Upper lobe of right lung (tissue), 1 donor: ENCODE results near the gene PRDM15. TPM values are rescaled to one million over a fixed set of nuclear protein-coding genes. Genes with fewer than 3 reads are reported as not detected.

Source experiments
- ATAC-seq: fragments of 200-7000 bp; cut with Tn5 transposase; one replicate; pipeline ENCODE4 v1.9.1; 2020; ENCODE audit warnings: mild to moderate bottlenecking, moderate library complexity
- DNase-seq: peaks from one replicate; pipeline ENCODE4 v3.0.0-alpha.2; 2020
- H3K27ac ChIP-seq: fragments of 200-600 bp; one replicate; pipeline ENCODE4 v1.8.0; 2022
- H3K27me3 ChIP-seq: fragments of 200-600 bp; one replicate; pipeline ENCODE4 v1.8.0; 2022; ENCODE audit warnings: mild to moderate bottlenecking
- H3K36me3 ChIP-seq: fragments of 200-600 bp; one replicate; pipeline ENCODE4 v1.8.0; 2022
- H3K4me1 ChIP-seq: fragments of 200-600 bp; one replicate; pipeline ENCODE4 v1.8.0; 2022
- H3K4me3 ChIP-seq: fragments of 200-600 bp; one replicate; pipeline ENCODE4 v1.8.0; 2022; ENCODE audit warnings: mild to moderate bottlenecking
- H3K9me3 ChIP-seq: fragments of 200-600 bp; one replicate; pipeline ENCODE4 v1.8.0; 2022
- intact Hi-C: fragments of 100-400 bp; cut with DNase I; formaldehyde crosslinking; loops from one replicate; pipeline ENCODE4 v1.11.0; 2022
- long read RNA-seq: library from polyadenylated mRNA; unstranded; transcript quantifications from one replicate; pipeline ENCODE4 v2.0.0, GENCODE V29; 2021
- total RNA-seq: library from RNA; stranded (reverse); fragmentation: NEBNext Ultra II Directional; extraction: Animal tissue kit (Norgen Biotek cat#: 25700); gene quantifications from one replicate; pipeline ENCODE4 v1.2.1, GENCODE V29; 2021
- TF ChIP-seq, protein P1 (sequence below): fragments of 200-600 bp; IDR thresholded peaks from one replicate; pipeline ENCODE4 v1.8.0; 2022; ENCODE audit warnings: antibody characterized with exemption
- donor health status: DM: no; HTN: yes; CAD: no; lungs with severe emphysema.

The PRDM15 gene, protein sequence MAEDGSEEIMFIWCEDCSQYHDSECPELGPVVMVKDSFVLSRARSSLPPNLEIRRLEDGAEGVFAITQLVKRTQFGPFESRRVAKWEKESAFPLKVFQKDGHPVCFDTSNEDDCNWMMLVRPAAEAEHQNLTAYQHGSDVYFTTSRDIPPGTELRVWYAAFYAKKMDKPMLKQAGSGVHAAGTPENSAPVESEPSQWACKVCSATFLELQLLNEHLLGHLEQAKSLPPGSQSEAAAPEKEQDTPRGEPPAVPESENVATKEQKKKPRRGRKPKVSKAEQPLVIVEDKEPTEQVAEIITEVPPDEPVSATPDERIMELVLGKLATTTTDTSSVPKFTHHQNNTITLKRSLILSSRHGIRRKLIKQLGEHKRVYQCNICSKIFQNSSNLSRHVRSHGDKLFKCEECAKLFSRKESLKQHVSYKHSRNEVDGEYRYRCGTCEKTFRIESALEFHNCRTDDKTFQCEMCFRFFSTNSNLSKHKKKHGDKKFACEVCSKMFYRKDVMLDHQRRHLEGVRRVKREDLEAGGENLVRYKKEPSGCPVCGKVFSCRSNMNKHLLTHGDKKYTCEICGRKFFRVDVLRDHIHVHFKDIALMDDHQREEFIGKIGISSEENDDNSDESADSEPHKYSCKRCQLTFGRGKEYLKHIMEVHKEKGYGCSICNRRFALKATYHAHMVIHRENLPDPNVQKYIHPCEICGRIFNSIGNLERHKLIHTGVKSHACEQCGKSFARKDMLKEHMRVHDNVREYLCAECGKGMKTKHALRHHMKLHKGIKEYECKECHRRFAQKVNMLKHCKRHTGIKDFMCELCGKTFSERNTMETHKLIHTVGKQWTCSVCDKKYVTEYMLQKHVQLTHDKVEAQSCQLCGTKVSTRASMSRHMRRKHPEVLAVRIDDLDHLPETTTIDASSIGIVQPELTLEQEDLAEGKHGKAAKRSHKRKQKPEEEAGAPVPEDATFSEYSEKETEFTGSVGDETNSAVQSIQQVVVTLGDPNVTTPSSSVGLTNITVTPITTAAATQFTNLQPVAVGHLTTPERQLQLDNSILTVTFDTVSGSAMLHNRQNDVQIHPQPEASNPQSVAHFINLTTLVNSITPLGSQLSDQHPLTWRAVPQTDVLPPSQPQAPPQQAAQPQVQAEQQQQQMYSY
- 7.4 TPM for total RNA-seq
- long read RNA-seq, partial matches to known transcripts, result 1 of 10 reads
- long read RNA-seq, other reads (novel, unspliced or antisense), result 9 of 10 reads

DNA sequence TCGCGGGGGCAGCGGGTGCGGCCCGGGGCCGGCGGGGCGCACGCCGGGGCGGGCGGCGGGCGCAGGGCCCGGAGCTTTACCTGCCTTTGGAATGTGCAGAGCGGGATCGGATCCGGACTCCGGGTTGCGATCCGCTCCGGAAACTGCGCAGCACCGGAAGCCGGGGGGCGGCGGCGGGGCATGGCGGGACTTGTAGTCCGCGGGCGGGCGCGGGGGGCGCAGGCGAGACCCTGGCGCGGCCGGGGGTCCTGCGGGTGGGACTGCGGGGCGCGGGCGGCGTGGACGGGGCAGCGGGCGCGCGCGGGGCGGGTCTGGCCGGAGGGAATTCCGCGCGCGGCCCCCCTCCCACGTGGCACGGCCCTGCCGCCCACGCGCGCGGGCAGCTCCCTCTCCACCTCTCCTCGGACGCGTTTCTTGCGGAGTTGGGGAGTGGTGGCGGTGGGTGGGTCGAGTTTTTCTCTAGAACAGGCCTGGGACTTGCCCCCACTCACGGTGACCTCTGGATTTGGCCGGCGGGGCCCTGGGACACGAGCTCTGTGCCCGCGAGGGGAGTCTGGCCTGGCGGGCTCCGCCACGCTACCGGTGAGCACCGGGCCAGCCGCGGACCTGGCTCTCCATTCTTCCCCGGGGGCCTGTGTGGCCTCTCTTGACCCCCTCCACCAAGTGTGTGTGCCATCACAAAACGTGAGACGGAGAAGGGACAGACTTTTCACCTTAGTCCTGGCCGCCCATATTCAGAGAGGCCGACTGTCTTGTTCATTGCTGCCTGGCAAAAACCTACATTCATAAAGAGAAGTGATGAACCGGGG, at the start of gene PRDM15:
PRDM15 (minus strand) TSS at position 155 of the 809 bp plus-strand sequence. CDS start 18,981 bp downstream, outside the sequence.
- peak; percentile 67 for ATAC-seq
- DNase-seq, result peak; percentile 92
- Histone ChIP-seq H3K4me3 (peak within 1 kb of the TSS; percentile 85), H3K27ac (peak within 1 kb of the TSS; percentile 82), H3K27me3 (no peaks in the 10 kb centered on the region), H3K36me3 (no peaks in the 10 kb centered on the region), H3K4me1 (peaks cover 14% of the 10 kb centered on the region), H3K9me3 (no peaks in the 10 kb centered on the region)
- intact Hi-C loops, result no loop called here
- TF ChIP-seq, protein P1, sequence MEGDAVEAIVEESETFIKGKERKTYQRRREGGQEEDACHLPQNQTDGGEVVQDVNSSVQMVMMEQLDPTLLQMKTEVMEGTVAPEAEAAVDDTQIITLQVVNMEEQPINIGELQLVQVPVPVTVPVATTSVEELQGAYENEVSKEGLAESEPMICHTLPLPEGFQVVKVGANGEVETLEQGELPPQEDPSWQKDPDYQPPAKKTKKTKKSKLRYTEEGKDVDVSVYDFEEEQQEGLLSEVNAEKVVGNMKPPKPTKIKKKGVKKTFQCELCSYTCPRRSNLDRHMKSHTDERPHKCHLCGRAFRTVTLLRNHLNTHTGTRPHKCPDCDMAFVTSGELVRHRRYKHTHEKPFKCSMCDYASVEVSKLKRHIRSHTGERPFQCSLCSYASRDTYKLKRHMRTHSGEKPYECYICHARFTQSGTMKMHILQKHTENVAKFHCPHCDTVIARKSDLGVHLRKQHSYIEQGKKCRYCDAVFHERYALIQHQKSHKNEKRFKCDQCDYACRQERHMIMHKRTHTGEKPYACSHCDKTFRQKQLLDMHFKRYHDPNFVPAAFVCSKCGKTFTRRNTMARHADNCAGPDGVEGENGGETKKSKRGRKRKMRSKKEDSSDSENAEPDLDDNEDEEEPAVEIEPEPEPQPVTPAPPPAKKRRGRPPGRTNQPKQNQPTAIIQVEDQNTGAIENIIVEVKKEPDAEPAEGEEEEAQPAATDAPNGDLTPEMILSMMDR, result no peak

DNA sequence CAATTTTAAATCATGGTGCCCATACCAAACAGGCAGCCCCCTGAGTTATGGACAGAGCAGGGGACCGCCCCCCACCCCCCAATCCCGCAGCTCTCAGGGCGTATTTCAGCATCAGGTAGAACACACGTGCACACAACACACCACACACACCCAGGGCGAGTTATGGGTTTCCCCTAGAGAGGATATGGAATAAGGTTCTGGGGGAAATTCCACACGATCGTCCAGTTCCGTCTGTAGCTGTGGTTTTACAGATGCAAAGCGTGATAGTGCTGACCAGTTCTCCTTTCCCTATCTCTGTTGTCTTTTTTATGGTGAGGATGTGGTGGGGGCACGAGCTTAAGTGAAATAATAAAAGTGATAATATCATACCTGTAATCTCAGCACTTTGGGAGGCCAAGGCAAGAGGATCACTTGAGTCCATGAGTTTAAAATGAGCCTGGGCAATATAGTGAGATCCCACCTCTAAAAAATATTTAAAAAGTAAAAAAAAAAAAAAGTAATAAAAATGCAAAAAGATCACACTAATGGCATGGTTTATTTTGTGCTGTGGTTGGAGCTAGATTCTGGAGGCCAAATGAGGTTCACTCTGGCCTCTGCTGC, 49.6 kb upstream of the PRDM15 start:
- Histone ChIP-seq H3K27ac (peak overlapping the region; percentile 20), H3K27me3 (no peaks in the 10 kb centered on the region), H3K36me3 (no peaks in the 10 kb centered on the region), H3K4me1 (peaks cover 61% of the 10 kb centered on the region), H3K4me3 (no peak overlapping the region), H3K9me3 (no peaks in the 10 kb centered on the region)
- DNase-seq, result no peak
- TF ChIP-seq, protein P1, result no peak
- ATAC-seq, result peak; percentile 11
- intact Hi-C loops, result no loop called here

DNA sequence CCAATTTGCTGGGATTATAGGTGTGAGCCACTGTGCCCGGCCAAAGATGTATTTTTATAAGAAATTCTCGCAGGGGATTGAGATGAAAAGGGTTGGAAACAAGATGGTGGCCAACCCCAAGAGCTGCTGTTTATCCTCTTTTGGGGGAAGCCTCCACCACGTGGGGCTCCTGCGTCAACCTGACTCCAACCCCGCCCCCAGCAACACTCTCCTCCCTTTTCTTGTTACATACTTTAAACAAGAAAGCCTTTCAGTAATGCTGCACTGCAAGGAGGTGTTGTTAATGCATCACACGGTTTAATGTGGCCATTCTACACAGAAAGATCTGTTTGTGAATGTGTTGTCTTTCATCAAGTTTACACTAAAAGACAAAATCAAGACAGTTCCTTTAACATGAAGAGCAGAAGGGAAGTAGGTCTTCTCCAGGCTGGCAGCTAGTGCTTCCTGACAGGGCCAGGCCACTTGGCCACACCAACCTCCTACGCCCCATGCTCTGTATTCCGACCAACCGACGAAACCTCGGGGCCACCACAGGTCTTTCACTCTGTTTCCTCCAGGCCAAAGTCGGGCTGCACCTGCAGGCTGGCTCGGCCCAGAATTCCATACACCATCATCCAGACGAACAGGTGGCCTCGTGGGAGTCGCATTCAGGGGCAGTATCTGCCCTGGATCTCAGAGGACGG, 48.7 kb upstream of the PRDM15 start:
- intact Hi-C loops, result no loop called here
- H3K4me1 ChIP-seq, result peaks cover 58% of the 10 kb centered on the region
- DNase-seq, result no peak
- H3K27me3 ChIP-seq, result no peaks in the 10 kb centered on the region
- no peak overlapping the region for H3K4me3 ChIP-seq
- H3K9me3 ChIP-seq, result no peaks in the 10 kb centered on the region
- peak overlapping the region; percentile 93 for H3K27ac ChIP-seq
- H3K36me3 ChIP-seq, result no peaks in the 10 kb centered on the region
- TF ChIP-seq, protein P1, result no peak
- ATAC-seq, result peak; percentile 76

DNA sequence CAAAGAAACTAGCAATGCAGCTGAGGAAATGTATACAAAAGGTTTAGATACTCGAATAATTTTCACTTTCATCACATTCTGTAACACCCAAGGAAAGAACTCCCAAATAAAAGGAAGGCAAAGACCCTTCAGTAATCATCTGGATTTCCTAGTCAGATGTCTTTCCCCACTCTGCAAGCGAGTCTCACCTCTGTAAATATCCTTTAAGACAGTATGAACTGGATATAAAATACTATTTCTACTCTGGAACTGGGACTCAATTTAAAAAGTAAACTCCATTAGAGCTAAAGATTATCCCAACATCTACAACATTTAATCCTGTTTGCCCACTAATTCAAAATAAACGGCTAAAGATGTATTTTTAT, 47.6 kb upstream of the PRDM15 start:
- intact Hi-C loops, result no loop called here
- TF ChIP-seq, protein P1, result no peak
- Histone ChIP-seq H3K27ac (peak overlapping the region; percentile 93), H3K9me3 (no peaks in the 10 kb centered on the region), H3K4me1 (peaks cover 54% of the 10 kb centered on the region), H3K27me3 (no peaks in the 10 kb centered on the region), H3K4me3 (peak overlapping the region; percentile 54), H3K36me3 (no peaks in the 10 kb centered on the region)
- no peak for ATAC-seq
- no peak for DNase-seq
